Glutamatergic neuron (in vitro differentiated cells): Measurements from ENCODE around the gene METTL8. TPM values are rescaled to one million over a fixed set of nuclear protein-coding genes. Genes with fewer than 3 reads are reported as not detected.

Source experiments
- DNase-seq: peaks from one replicate; pipeline ENCODE4 v3.0.0; 2022
- H3K27ac Mint-ChIP-seq: one replicate; pipeline ENCODE4 v1.8.0; 2020; ENCODE audit warnings: mild to moderate bottlenecking, mixed read lengths, inconsistent platforms; ENCODE audit not compliant: unreplicated experiment
- H3K27me3 Mint-ChIP-seq: one replicate; pipeline ENCODE4 v1.8.0; 2020; ENCODE audit warnings: mild to moderate bottlenecking, moderate library complexity, mixed read lengths, inconsistent platforms; ENCODE audit not compliant: unreplicated experiment
- H3K36me3 Mint-ChIP-seq: one replicate; pipeline ENCODE4 v1.8.0; 2020; ENCODE audit warnings: mild to moderate bottlenecking, mixed read lengths, inconsistent platforms; ENCODE audit not compliant: unreplicated experiment
- H3K4me1 Mint-ChIP-seq: one replicate; pipeline ENCODE4 v1.8.0; 2020; ENCODE audit warnings: mild to moderate bottlenecking, low read depth, mixed read lengths, inconsistent platforms; ENCODE audit not compliant: unreplicated experiment
- H3K4me3 Mint-ChIP-seq: one replicate; pipeline ENCODE4 v1.8.0; 2020; ENCODE audit warnings: mild to moderate bottlenecking, mixed read lengths, inconsistent platforms; ENCODE audit not compliant: unreplicated experiment
- H3K9me3 Mint-ChIP-seq: one replicate; pipeline ENCODE4 v1.8.0; 2020; ENCODE audit warnings: mild to moderate bottlenecking, moderate library complexity, mixed read lengths, inconsistent platforms; ENCODE audit not compliant: unreplicated experiment
- CTCF ChIP-seq: fragments of 200-600 bp; sonication (generic); IDR thresholded peaks from one replicate; pipeline ENCODE4 v1.5.0; 2021; ENCODE audit not compliant: partially characterized antibody, unreplicated experiment
- total RNA-seq: library from RNA; stranded (reverse); fragmentation: NEBNext Ultra II Directional; extraction: Animal tissue kit (Norgen Biotek cat#: 25700); gene quantifications from one replicate; pipeline ENCODE4 v1.2.1, GENCODE V29; 2021; ENCODE audit not compliant: unreplicated experiment

The METTL8 gene
- total RNA-seq, 1 donor from 2014 or later, result 10.9 TPM

- no peaks in the 10 kb centered on the region for H3K27me3 Mint-ChIP-seq
- H3K4me1 Mint-ChIP-seq, result peaks cover 21% of the 10 kb centered on the region
- H3K9me3 Mint-ChIP-seq, result no peaks in the 10 kb centered on the region
- H3K4me3 Mint-ChIP-seq, result no peak overlapping the region
- DNase-seq, result no peak
- H3K27ac Mint-ChIP-seq, result no peak overlapping the region
- no peaks in the 10 kb centered on the region for H3K36me3 Mint-ChIP-seq
- TF ChIP-seq CTCF, result no peak
Observed at GRCh38 chr2:171320208-171320621, 113.6 kb downstream of the METTL8 start.

DNA sequence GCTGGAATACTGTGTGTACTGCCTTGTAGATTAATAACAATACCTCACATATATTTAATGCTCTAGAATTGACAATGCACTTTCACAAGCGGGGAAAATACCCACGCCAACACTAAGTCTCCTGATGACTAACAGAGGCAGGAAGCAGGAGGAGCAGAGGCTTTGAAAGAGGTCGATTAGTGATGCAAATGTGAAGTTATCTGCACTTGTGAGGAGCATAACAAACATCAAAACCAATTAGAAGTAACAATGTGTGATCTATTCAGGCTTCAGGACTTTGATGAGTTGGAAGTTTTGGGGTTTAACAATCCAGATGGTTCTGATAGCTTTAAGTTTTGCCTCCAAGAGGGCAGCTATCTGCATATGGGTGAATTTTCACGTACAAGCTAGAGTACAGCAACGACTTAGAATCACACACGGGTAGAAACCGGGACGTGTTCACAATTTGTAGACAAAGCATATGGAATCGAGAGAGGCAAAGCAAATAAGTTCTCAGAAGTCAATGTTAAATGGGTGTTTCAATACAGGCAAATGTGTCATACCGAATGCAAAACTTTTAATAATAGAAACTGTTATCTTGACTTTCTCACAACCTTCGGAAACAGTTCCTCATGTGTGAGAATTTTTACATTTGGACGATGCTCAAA is 114.5 kb downstream of the METTL8 start:
- no peak for TF ChIP-seq CTCF
- no peaks in the 10 kb centered on the region for H3K27me3 Mint-ChIP-seq
- H3K36me3 Mint-ChIP-seq, result no peaks in the 10 kb centered on the region
- H3K27ac Mint-ChIP-seq, result no peak overlapping the region
- H3K4me3 Mint-ChIP-seq, result no peak overlapping the region
- H3K9me3 Mint-ChIP-seq, result no peaks in the 10 kb centered on the region
- H3K4me1 Mint-ChIP-seq, result peaks cover 21% of the 10 kb centered on the region
- no peak for DNase-seq

GRCh38 chr2:171318463-171318934 is 115.3 kb downstream of the METTL8 start:
- peaks cover 3% of the 10 kb centered on the region for H3K36me3 Mint-ChIP-seq
- H3K4me3 Mint-ChIP-seq, result peak overlapping the region; percentile 12
- no peaks in the 10 kb centered on the region for H3K27me3 Mint-ChIP-seq
- DNase-seq, result peak; percentile 37
- TF ChIP-seq CTCF, result no peak
- peaks cover 21% of the 10 kb centered on the region for H3K4me1 Mint-ChIP-seq
- no peaks in the 10 kb centered on the region for H3K9me3 Mint-ChIP-seq
- no peak overlapping the region for H3K27ac Mint-ChIP-seq

DNA sequence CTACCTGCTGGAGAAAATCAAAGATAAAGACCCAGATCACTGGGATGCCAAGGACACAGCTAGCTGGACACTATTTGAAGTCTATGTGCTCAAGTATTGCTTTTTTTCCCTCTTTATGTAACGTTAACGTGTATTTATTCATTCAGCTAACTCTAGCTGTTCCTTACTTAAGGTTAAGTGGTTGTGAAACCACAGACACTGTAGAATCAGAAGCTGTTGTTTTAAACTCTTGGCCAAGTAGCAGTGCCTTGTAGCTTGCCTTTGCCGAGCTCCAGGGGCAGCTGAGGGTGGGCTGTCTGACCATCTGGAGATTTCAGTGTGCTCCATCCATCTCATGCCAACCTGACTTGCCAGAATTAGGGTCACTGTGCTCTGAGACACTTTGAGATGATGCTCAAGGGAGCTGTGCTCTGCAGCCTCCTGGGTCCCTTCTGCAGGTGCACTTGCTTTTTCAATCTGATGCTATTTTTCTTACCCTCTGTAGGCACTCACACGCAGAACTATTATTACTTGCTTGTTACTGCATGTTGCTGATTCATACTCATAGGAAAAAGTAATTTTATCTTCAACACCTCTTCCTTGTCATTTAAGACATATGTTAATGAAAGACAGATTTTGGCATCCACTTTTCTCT is 116.2 kb downstream of the METTL8 start:
- H3K36me3 Mint-ChIP-seq, result peaks cover 3% of the 10 kb centered on the region
- H3K27me3 Mint-ChIP-seq, result no peaks in the 10 kb centered on the region
- no peak overlapping the region for H3K27ac Mint-ChIP-seq
- TF ChIP-seq CTCF, result no peak
- DNase-seq, result no peak
- peaks cover 21% of the 10 kb centered on the region for H3K4me1 Mint-ChIP-seq
- no peaks in the 10 kb centered on the region for H3K9me3 Mint-ChIP-seq
- no peak overlapping the region for H3K4me3 Mint-ChIP-seq

- Mint-ChIP-seq H3K27me3 (peaks cover 2% of the 10 kb centered on the region), H3K36me3 (peaks cover 6% of the 10 kb centered on the region), H3K4me1 (peaks cover 21% of the 10 kb centered on the region), H3K4me3 (no peak overlapping the region), H3K9me3 (no peaks in the 10 kb centered on the region), H3K27ac (no peak overlapping the region)
- no peak for TF ChIP-seq CTCF
- DNase-seq, result no peak
Observed at GRCh38 chr2:171316755-171317337, 116.9 kb downstream of the METTL8 start.
